ENCODE data around the gene ORAI1. TPM values are rescaled to one million over a fixed set of nuclear protein-coding genes. Genes with fewer than 3 reads are reported as not detected.

The ORAI1 gene
- total and polyA plus RNA-seq, 4 donors = 15.2 to 33.7 (median 24.8) TPM

- TF ChIP-seq CTCF (IDR thresholded peaks at IDR 0.05; ENCODE audit: control extremely low read depth, extremely low read depth) = no peak
- Histone ChIP-seq H3K36me3 (ENCODE audit: control insufficient read depth in 4 of 4, insufficient read depth in 4 of 4, low read length in 4 of 4) (no peaks in the 10 kb centered on the region), H3K9me3 (ENCODE audit: control insufficient read depth in 4 of 4, insufficient read depth in 3 of 4, low read length in 3 of 4) (no peaks in the 10 kb centered on the region), H3K4me3 (no peak overlapping the region), H3K9ac (ENCODE audit: insufficient read depth in 1 of 2, low read length in 2 of 2) (no peak overlapping the region), H3K27ac (ENCODE audit: low read depth in 1 of 2, low read length in 1 of 2) (no peak overlapping the region), H3K4me1 (ENCODE audit: control insufficient read depth in 5 of 5, insufficient read depth in 5 of 5, low read length in 5 of 5) (peaks cover 0 to 9% (median 0%) of the 10 kb centered on the region in 5 donors), H3K27me3 (ENCODE audit: control insufficient read depth in 3 of 3, insufficient read depth in 3 of 3, low read length in 2 of 3) (no peaks in the 10 kb centered on the region)
- DNase-seq (no peak), ATAC-seq (ENCODE audit: insufficient read depth, low FRiP score) (no peak)
- WGBS, 2 donors = 91% methylated on average over 7 of the region's 7 CpGs
Observed at GRCh38 chr12:121613462-121613861, 12.9 kb upstream of the ORAI1 start.

- no peak for TF ChIP-seq CTCF (IDR thresholded peaks at IDR 0.05; ENCODE audit: control extremely low read depth, extremely low read depth)
- 54 to 65% methylated on average over 9 of the region's 9 CpGs for WGBS, 2 donors
- H3K27ac ChIP-seq (ENCODE audit: low read depth in 1 of 2, low read length in 1 of 2) = no peak overlapping the region
- H3K36me3 ChIP-seq (ENCODE audit: control insufficient read depth in 4 of 4, insufficient read depth in 4 of 4, low read length in 4 of 4) = no peaks in the 10 kb centered on the region
- H3K4me3 ChIP-seq = no peak overlapping the region
- peaks cover 0 to 8% (median 0%) of the 10 kb centered on the region in 5 donors for H3K4me1 ChIP-seq (ENCODE audit: control insufficient read depth in 5 of 5, insufficient read depth in 5 of 5, low read length in 5 of 5)
- no peak overlapping the region for H3K9ac ChIP-seq (ENCODE audit: insufficient read depth in 1 of 2, low read length in 2 of 2)
- H3K9me3 ChIP-seq (ENCODE audit: control insufficient read depth in 4 of 4, insufficient read depth in 3 of 4, low read length in 3 of 4) = no peaks in the 10 kb centered on the region
- DNase-seq (no peak), ATAC-seq (ENCODE audit: insufficient read depth, low FRiP score) (no peak)
- H3K27me3 ChIP-seq (ENCODE audit: control insufficient read depth in 3 of 3, insufficient read depth in 3 of 3, low read length in 2 of 3) = no peaks in the 10 kb centered on the region
Observed at GRCh38 chr12:121614872-121615467, 11.4 kb upstream of the ORAI1 start.

GRCh38 chr12:121618659-121619233, 7.6 kb upstream of the ORAI1 start:
- Histone ChIP-seq H3K9me3 (ENCODE audit: control insufficient read depth in 4 of 4, insufficient read depth in 3 of 4, low read length in 3 of 4) (no peaks in the 10 kb centered on the region), H3K36me3 (ENCODE audit: control insufficient read depth in 4 of 4, insufficient read depth in 4 of 4, low read length in 4 of 4) (no peaks in the 10 kb centered on the region), H3K9ac (ENCODE audit: insufficient read depth in 1 of 2, low read length in 2 of 2) (no peak overlapping the region), H3K27me3 (ENCODE audit: control insufficient read depth in 3 of 3, insufficient read depth in 3 of 3, low read length in 2 of 3) (no peaks in the 10 kb centered on the region), H3K4me1 (ENCODE audit: control insufficient read depth in 5 of 5, insufficient read depth in 5 of 5, low read length in 5 of 5) (no peaks in the 10 kb centered on the region), H3K4me3 (no peak overlapping the region), H3K27ac (ENCODE audit: low read depth in 1 of 2, low read length in 1 of 2) (no peak overlapping the region)
- DNase-seq (no peak), ATAC-seq (ENCODE audit: insufficient read depth, low FRiP score) (no peak)
- no peak for TF ChIP-seq CTCF (IDR thresholded peaks at IDR 0.05; ENCODE audit: control extremely low read depth, extremely low read depth)
- 80 to 88% methylated on average over 5 of the region's 5 CpGs for WGBS, 2 donors

Measured in lung (tissue), 12 donors.